ENCODE data around the gene FGR.
"Not testable (repeated sequence)": the region's sequence is repeated elsewhere in the genome, so short reads cannot be mapped to it uniquely, and the experiment has no call there.

FGR gene

GRCh38 chr1:27634177-27634984 lies 604 bp downstream of the FGR start:
- DNase-seq = peak; percentile 47 to 57

GRCh38 chr1:27633640-27634176 lies 1.3 kb downstream of the FGR start:
- DNase-seq = no peak

- DNase-seq = no peak
Measured at GRCh38 chr1:27633298-27633610, 1.7 kb downstream of the FGR start.

- DNase-seq = peak; percentile 43 to 45
Measured at GRCh38 chr1:27632387-27633297, 2.3 kb downstream of the FGR start.

- peak in 1 of 2 donors; percentile 49 for DNase-seq
Measured at GRCh38 chr1:27630859-27631491, 4.0 kb downstream of the FGR start.

- no peak for DNase-seq
Measured at GRCh38 chr1:27628712-27629111, 6.3 kb downstream of the FGR start.

- DNase-seq = not testable (repeated sequence)
Measured at GRCh38 chr1:27627733-27628132, 7.3 kb downstream of the FGR start.

- no peak for DNase-seq
Measured at GRCh38 chr1:27627061-27627460, 7.9 kb downstream of the FGR start.

GRCh38 chr1:27626031-27626935 lies 8.7 kb downstream of the FGR start:
- DNase-seq = peak in 1 of 2 donors; percentile 80

- DNase-seq = no peak
Measured at GRCh38 chr1:27624467-27625178, 10.4 kb downstream of the FGR start.

- DNase-seq = no peak
Measured at GRCh38 chr1:27623327-27624212, 11.4 kb downstream of the FGR start.

- no peak for DNase-seq
Measured at GRCh38 chr1:27622828-27623227, 12.2 kb downstream of the FGR start.

- no peak for DNase-seq
Measured at GRCh38 chr1:27621051-27621920, 13.7 kb downstream of the FGR start.

GRCh38 chr1:27619782-27620438 lies 15.1 kb downstream of the FGR start:
- DNase-seq = not testable (repeated sequence)

- DNase-seq = peak; percentile 69 to 72
Measured at GRCh38 chr1:27618341-27619082, 16.5 kb downstream of the FGR start.

GRCh38 chr1:27617420-27617819 lies 17.6 kb downstream of the FGR start:
- no peak for DNase-seq

GRCh38 chr1:27616441-27616840 lies 18.5 kb downstream of the FGR start:
- DNase-seq = no peak
